ENCODE data around the gene ADAM10.

DNA sequence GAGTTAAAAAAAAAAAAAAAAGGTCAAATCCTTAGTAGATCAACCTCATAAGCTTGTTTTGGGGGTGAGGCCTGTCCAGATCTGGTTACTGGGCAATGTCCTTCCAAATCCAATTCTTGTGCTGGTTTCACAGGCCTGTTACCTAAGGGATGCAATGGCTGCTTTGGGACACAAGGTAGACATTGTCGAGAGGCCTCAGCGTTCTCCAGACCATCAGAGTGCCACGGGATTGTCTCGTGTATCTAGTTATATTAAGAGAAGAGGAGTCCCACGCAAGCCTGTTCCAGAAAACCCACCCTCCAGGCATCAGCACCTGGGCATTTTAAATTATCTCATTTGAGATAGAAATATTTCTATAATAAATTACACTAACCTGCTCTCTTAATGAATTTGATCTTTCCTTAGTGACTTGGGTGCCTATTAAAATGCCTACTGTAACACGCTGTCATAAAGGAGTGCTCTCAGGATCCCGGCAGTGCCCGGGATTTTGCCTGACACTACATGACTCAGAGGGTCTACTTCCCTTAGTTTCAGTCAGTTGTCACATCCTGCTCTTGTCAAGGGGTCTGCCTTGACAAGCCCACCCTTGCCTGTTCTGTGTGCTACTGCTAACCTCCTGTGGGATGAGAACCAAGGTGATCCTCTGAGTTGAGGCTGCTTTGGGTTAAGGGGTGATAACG lies 201.7 kb downstream of the ADAM10 start:
- TF ChIP-seq, protein P1, sequence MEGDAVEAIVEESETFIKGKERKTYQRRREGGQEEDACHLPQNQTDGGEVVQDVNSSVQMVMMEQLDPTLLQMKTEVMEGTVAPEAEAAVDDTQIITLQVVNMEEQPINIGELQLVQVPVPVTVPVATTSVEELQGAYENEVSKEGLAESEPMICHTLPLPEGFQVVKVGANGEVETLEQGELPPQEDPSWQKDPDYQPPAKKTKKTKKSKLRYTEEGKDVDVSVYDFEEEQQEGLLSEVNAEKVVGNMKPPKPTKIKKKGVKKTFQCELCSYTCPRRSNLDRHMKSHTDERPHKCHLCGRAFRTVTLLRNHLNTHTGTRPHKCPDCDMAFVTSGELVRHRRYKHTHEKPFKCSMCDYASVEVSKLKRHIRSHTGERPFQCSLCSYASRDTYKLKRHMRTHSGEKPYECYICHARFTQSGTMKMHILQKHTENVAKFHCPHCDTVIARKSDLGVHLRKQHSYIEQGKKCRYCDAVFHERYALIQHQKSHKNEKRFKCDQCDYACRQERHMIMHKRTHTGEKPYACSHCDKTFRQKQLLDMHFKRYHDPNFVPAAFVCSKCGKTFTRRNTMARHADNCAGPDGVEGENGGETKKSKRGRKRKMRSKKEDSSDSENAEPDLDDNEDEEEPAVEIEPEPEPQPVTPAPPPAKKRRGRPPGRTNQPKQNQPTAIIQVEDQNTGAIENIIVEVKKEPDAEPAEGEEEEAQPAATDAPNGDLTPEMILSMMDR (IDR thresholded peaks at IDR 0.05) = no peak
- TF ChIP-seq EZH2 (IDR thresholded peaks at IDR 0.05; ENCODE audit: borderline replicate concordance, insufficient read depth, low read depth, low read length, poor library complexity, severe bottlenecking) = no peak
